Ovary (tissue), 9 donors: ENCODE results near the gene NOL3. TPM values are rescaled to one million over a fixed set of nuclear protein-coding genes. Genes with fewer than 3 reads are reported as not detected.

Source experiments
- DNase-seq, 5 donors: peaks; one replicate each; pipeline ENCODE4 v3.0.0-alpha.2; 2019 to 2020
- H3K27ac ChIP-seq, 2 donors: fragments of 200-600 bp; one replicate each; pipeline versions ENCODE4 v1.5.1 to v1.8.0; 2019 to 2022
- H3K27me3 ChIP-seq: fragments of 200-600 bp; one replicate; pipeline ENCODE4 v1.8.0; 2022
- H3K36me3 ChIP-seq: fragments of 200-600 bp; sonication (generic); one replicate; pipeline ENCODE4 v1.5.1; 2019
- H3K4me1 ChIP-seq: one replicate; pipeline ENCODE4 v1.8.1; 2013; ENCODE audit warnings: mild to moderate bottlenecking, moderate library complexity; ENCODE audit not compliant: insufficient read depth
- H3K4me3 ChIP-seq: fragments of 200-600 bp; sonication (generic); one replicate; pipeline ENCODE4 v1.5.1; 2017
- H3K9me3 ChIP-seq, 2 donors: fragments of 200-600 bp in 1 of 2; sonication (generic) in 1 of 2; one replicate each; pipeline versions ENCODE4 v1.5.1 to v1.8.1; 2013 to 2019; ENCODE audit warnings: mild to moderate bottlenecking in 1 of 2, moderate library complexity in 1 of 2
- CTCF ChIP-seq, 3 donors: fragments of 450-650 bp in 2 of 3; fragments of 200-600 bp in 1 of 3; IDR thresholded peaks; one replicate each; pipeline versions ENCODE4 v1.5.1 to v1.8.0; 2016 to 2022; ENCODE audit warnings: antibody characterized with exemption in 3 of 3, mild to moderate bottlenecking in 1 of 3
- EP300 ChIP-seq: sonication (generic); formaldehyde crosslinking; IDR thresholded peaks from one replicate; pipeline ENCODE4 v1.6.1; 2017; ENCODE audit warnings: antibody characterized with exemption
- POLR2A ChIP-seq: fragments of 450-650 bp; IDR thresholded peaks from one replicate; pipeline ENCODE4 v1.6.1; 2017; ENCODE audit warnings: antibody characterized with exemption, mild to moderate bottlenecking, moderate library complexity
- WGBS, 3 donors: extraction: QIAGEN DNeasy Blood & Tissue Kit in 1 of 3; methylation state at CpG; one replicate each; pipeline versions ENCODE4 v1.1.5 to v1.1.7; 2013 to 2017; 5-methylcytosine and 5-hydroxymethylcytosine counted together
- intact Hi-C, 4 donors: fragments of 100-400 bp; cut with DNase I; formaldehyde crosslinking; loops; one replicate each; pipeline versions ENCODE4 v1.11.0 to v1.15.1; 2022 to 2023
- polyA plus RNA-seq, 2 donors: library from polyadenylated mRNA; stranded (reverse); fragments of 200-250 nt in 1 of 2; fragments of 350-450 nt in 1 of 2; fragmentation: Illumina TruSeq in 1 of 2; extraction: RNeasy Lipid Tissue Mini Kit (QIAGEN cat#74804) in 1 of 2; gene quantifications; one replicate each; pipeline ENCODE4 v1.2.3, GENCODE V29; 2013 to 2014
- total RNA-seq, 7 donors: library from RNA; depleted of rRNA in 2 of 7; stranded (reverse); fragments of >200 nt in 2 of 7; fragmentation: NEBNext Ultra II Directional in 3 of 7; extraction: Animal tissue kit (Norgen Biotek cat#: 25700) in 3 of 7; gene quantifications; one replicate each; pipeline versions ENCODE4 v1.1.0 to v1.2.4, GENCODE V29; 2016 to 2023
- donor health status: DM: no; HTN: no; CAD: no; lungs with moderate emphysema.
- donor health status: DM: no; HTN: no; CAD: no.
- donor health status: Bipolar disorder and iron deficiency.
- donor health status: DM: yes; HTN: yes; CAD: no.
- donor health status: DM: no; HTN: no; CAD: no.
- donor health status: DM: yes; HTN: yes; CAD: no.

Gene NOL3
- total and polyA plus RNA-seq, 9 donors = 14.1 to 31.7 (median 21.4) TPM

- Histone ChIP-seq H3K4me1 (no peaks in the 10 kb centered on the region), H3K4me3 (no peak overlapping the region), H3K9me3 (no peaks in the 10 kb centered on the region), H3K27me3 (no peaks in the 10 kb centered on the region), H3K27ac (no peak overlapping the region), H3K36me3 (peaks cover 2% of the 10 kb centered on the region)
- WGBS, 3 donors = 69 to 73% (median 72%) methylated on average over 7 of the region's 7 CpGs
- intact Hi-C loops = no loop called here
- no peak for DNase-seq
- TF ChIP-seq EP300 = no peak
- TF ChIP-seq CTCF (IDR thresholded peaks at IDR 0.05) = no peak
Measured at GRCh38 chr16:67146523-67147357, 23.6 kb upstream of the NOL3 start.

DNA sequence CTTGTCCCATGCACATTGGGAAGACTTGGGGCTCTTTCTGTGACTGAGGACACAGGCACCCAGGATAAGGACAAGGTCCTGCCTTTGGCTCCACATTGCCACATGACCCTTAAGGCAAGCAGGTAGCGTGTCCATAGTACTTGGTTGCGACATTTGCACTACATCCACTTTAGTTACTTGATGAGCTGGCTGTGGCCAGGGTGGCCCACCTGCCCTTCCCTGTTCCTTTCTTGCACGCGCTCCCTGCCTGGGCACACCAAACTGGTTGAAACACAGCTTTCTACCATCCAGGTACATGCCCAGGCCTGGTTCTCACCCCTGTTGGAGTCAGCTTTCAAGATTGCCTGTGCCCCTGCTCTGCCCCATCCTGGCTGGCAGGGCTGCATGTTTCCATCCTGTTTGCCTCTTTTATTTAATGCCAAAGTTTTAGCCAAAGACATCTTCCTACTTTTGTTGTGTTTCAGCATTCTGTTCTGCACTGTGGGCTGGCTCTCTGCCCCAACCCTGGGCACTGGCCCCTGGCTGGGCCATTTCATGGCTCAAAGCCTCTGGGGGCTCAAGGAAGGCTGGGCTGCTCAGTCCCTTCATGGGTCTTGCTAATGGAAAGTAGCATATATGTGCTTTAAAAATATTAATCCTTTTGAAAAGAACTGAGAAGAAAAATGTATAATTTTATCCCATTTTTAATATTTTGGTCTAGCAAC, 22.7 kb upstream of the NOL3 start:
- TF ChIP-seq POLR2A (no peak), EP300 (no peak), CTCF (IDR thresholded peaks at IDR 0.05) (no peak)
- WGBS, 3 donors = 89 to 98% (median 93%) methylated on average over 4 of the region's 4 CpGs
- Histone ChIP-seq H3K27me3 (no peaks in the 10 kb centered on the region), H3K4me1 (no peaks in the 10 kb centered on the region), H3K4me3 (no peak overlapping the region), H3K27ac (no peak overlapping the region), H3K36me3 (peaks cover 2% of the 10 kb centered on the region), H3K9me3 (no peaks in the 10 kb centered on the region)
- intact Hi-C loops = no loop called here
- DNase-seq = no peak

DNA sequence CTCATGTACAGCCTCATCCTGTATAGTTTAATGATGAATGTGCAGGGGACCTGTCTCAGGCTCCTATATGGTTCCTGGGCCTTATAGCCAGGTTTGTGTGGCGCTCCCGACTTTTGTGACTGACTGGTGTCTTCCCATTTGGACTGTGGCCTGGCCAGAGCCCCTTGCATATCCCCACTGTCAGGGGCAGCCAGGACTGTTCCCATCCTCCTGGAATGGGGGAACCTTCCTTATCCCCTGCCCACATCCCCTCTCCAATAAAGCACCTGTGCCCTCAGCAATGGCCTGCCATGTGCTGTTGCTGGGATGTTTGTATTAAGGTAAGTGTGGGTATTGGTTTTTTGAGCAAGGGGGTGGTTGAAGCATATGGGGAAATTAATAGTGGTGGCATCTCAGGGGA, 22.1 kb upstream of the NOL3 start:
- H3K4me3 ChIP-seq = no peak overlapping the region
- H3K27ac ChIP-seq = no peak overlapping the region
- intact Hi-C loops = no loop called here
- no peaks in the 10 kb centered on the region for H3K27me3 ChIP-seq
- H3K4me1 ChIP-seq = no peaks in the 10 kb centered on the region
- 77 to 85% (median 85%) methylated on average over 2 of the region's 2 CpGs for WGBS, 3 donors
- H3K9me3 ChIP-seq = no peaks in the 10 kb centered on the region
- TF ChIP-seq EP300 = no peak
- TF ChIP-seq CTCF (IDR thresholded peaks at IDR 0.05) = no peak
- TF ChIP-seq POLR2A = no peak
- DNase-seq = no peak
- no peaks in the 10 kb centered on the region for H3K36me3 ChIP-seq

DNA sequence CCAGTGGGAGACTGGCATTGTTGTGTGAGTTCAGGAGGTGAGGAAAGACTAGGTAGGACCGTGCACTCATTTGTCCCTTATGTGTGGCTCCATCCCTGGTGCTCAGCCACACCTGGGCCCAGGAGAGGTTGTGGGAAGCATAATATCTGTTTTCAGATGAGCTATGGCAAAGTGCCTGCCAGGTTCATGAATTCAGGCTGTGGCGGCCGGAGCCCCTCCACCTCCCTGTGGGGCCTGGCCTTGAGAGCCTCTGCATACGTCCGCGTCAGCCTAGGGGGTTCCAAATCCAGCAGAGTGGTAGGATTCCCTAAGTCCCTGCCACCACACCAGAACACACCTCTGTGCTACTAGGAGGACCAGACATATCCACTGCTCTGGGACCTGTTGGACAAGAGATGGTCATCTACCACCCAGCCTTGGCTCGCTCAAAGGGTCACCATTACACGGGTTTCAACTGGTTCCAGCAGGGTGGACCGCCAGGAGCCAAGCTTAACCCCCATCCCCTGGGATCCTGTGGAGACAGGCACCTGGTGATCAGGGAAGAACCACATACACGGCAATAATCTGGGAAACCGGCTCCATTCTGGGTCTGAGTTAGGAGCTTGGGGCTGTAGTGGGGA, 21.6 kb upstream of the NOL3 start:
- Histone ChIP-seq H3K4me1 (no peaks in the 10 kb centered on the region), H3K36me3 (no peaks in the 10 kb centered on the region), H3K27ac (no peak overlapping the region), H3K9me3 (no peaks in the 10 kb centered on the region), H3K27me3 (no peaks in the 10 kb centered on the region), H3K4me3 (no peak overlapping the region)
- intact Hi-C loops = no loop called here
- TF ChIP-seq CTCF (IDR thresholded peaks at IDR 0.05) (no peak), POLR2A (no peak)
- WGBS, 3 donors = 67 to 80% (median 74%) methylated on average over 11 of the region's 11 CpGs
- peak in 1 of 5 donors; percentile 17 for DNase-seq
